ENCODE data around the gene CFAP70. TPM values are rescaled to one million over a fixed set of nuclear protein-coding genes. Genes with fewer than 3 reads are reported as not detected.

The CFAP70 gene
- total and polyA plus RNA-seq, 2 experiments from 2014 or later, result 0.43 to 0.65 TPM

GRCh38 chr10:73310475-73310874 is 48.2 kb downstream of the CFAP70 start:
- TF ChIP-seq EZH2phosphoT487 (IDR thresholded peaks at IDR 0.05; ENCODE audit: insufficient read depth, low read depth) (no peak), EZH2 (IDR thresholded peaks at IDR 0.05; ENCODE audit: insufficient read depth, poor library complexity, severe bottlenecking) (no peak)
- no peaks in the 10 kb centered on the region for H3K9me2 ChIP-seq (ENCODE audit: insufficient read depth)
- H3K4me2 ChIP-seq (ENCODE audit: unreplicated experiment), result no peak overlapping the region
- H3K4me1 ChIP-seq (ENCODE audit: insufficient read depth), result no peaks in the 10 kb centered on the region
- H3K79me2 ChIP-seq (ENCODE audit: insufficient read depth), result no peaks in the 10 kb centered on the region
- no peak overlapping the region for H3K9ac ChIP-seq
- H3K27ac ChIP-seq, result no peak overlapping the region
- DNase-seq, result no peak
- 0 out of 2 replicates have a peak, but pooled peaks cover 5% of the 10 kb centered on the region for H3K36me3 ChIP-seq (ENCODE audit: low read depth)
- no peaks in the 10 kb centered on the region for H3F3A ChIP-seq (ENCODE audit: insufficient read depth)
- no peak overlapping the region for H3K4me3 ChIP-seq
- H3K27me3 ChIP-seq (replicated peaks; ENCODE audit: insufficient read depth), result no peaks in the 10 kb centered on the region
- no peaks in the 10 kb centered on the region for H3K9me3 ChIP-seq (ENCODE audit: low read depth)
- no peak overlapping the region for H2AFZ ChIP-seq
- H4K20me1 ChIP-seq (ENCODE audit: insufficient read depth), result no peaks in the 10 kb centered on the region
- in situ Hi-C loops (cut with MboI), result no loop called here

GRCh38 chr10:73307203-73307800 is 51.4 kb downstream of the CFAP70 start:
- H3K79me2 ChIP-seq (ENCODE audit: insufficient read depth), result no peaks in the 10 kb centered on the region
- no peak overlapping the region for H3K4me3 ChIP-seq
- H4K20me1 ChIP-seq (ENCODE audit: insufficient read depth), result no peaks in the 10 kb centered on the region
- H3K4me2 ChIP-seq (ENCODE audit: unreplicated experiment), result no peak overlapping the region
- no peaks in the 10 kb centered on the region for H3K9me2 ChIP-seq (ENCODE audit: insufficient read depth)
- TF ChIP-seq EZH2phosphoT487 (IDR thresholded peaks at IDR 0.05; ENCODE audit: insufficient read depth, low read depth) (no peak), EZH2 (IDR thresholded peaks at IDR 0.05; ENCODE audit: insufficient read depth, poor library complexity, severe bottlenecking) (no peak)
- in situ Hi-C loops (cut with MboI), result no loop called here
- no peaks in the 10 kb centered on the region for H3K4me1 ChIP-seq (ENCODE audit: insufficient read depth)
- no peak for DNase-seq
- H3F3A ChIP-seq (ENCODE audit: insufficient read depth), result no peaks in the 10 kb centered on the region
- H3K27me3 ChIP-seq (replicated peaks; ENCODE audit: insufficient read depth), result no peaks in the 10 kb centered on the region
- 0 out of 2 replicates have a peak, but pooled peaks cover 5% of the 10 kb centered on the region for H3K36me3 ChIP-seq (ENCODE audit: low read depth)
- H3K9me3 ChIP-seq (ENCODE audit: low read depth), result no peaks in the 10 kb centered on the region
- H3K27ac ChIP-seq, result no peak overlapping the region
- H3K9ac ChIP-seq, result no peak overlapping the region
- H2AFZ ChIP-seq, result no peak overlapping the region

- 0 out of 2 replicates have a peak, but pooled peaks cover 5% of the 10 kb centered on the region for H3K36me3 ChIP-seq (ENCODE audit: low read depth)
- no peaks in the 10 kb centered on the region for H3K4me1 ChIP-seq (ENCODE audit: insufficient read depth)
- H3F3A ChIP-seq (ENCODE audit: insufficient read depth), result no peaks in the 10 kb centered on the region
- no peak overlapping the region for H2AFZ ChIP-seq
- H3K27me3 ChIP-seq (replicated peaks; ENCODE audit: insufficient read depth), result no peaks in the 10 kb centered on the region
- no peaks in the 10 kb centered on the region for H3K79me2 ChIP-seq (ENCODE audit: insufficient read depth)
- no peak overlapping the region for H3K4me2 ChIP-seq (ENCODE audit: unreplicated experiment)
- H3K27ac ChIP-seq, result no peak overlapping the region
- TF ChIP-seq EZH2 (IDR thresholded peaks at IDR 0.05; ENCODE audit: insufficient read depth, poor library complexity, severe bottlenecking) (no peak), EZH2phosphoT487 (IDR thresholded peaks at IDR 0.05; ENCODE audit: insufficient read depth, low read depth) (no peak)
- H4K20me1 ChIP-seq (ENCODE audit: insufficient read depth), result no peaks in the 10 kb centered on the region
- no peak overlapping the region for H3K9ac ChIP-seq
- H3K9me2 ChIP-seq (ENCODE audit: insufficient read depth), result no peaks in the 10 kb centered on the region
- no peaks in the 10 kb centered on the region for H3K9me3 ChIP-seq (ENCODE audit: low read depth)
- peak; percentile 0 for DNase-seq
- H3K4me3 ChIP-seq, result no peak overlapping the region
- in situ Hi-C loops (cut with MboI), result no loop called here
These were observed 52.4 kb downstream of the CFAP70 start for GRCh38 chr10:73306171-73306708.

DNA sequence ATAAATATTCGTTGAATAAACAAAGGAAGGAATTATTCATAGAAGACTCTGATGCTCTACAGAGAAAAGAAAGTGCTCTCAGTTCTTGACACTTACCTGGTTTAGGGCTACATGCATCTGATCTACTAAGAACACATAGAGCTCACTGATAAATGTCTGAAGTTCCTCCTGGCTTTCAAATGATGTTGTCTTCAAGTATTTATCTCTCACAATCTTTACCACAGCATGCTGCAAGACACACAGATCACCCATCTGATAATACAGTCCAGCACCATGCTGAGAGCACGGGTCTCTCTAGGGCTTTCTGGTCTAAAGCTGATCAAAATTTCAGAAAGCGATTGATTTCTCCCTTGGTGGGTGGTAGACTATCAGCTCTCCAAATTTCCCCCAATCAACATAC is 61.7 kb downstream of the CFAP70 start:
- in situ Hi-C loops (cut with MboI), result no loop called here
- H3K4me2 ChIP-seq (ENCODE audit: unreplicated experiment), result no peak overlapping the region
- no peak for DNase-seq
- no peaks in the 10 kb centered on the region for H3K79me2 ChIP-seq (ENCODE audit: insufficient read depth)
- no peaks in the 10 kb centered on the region for H4K20me1 ChIP-seq (ENCODE audit: insufficient read depth)
- no peaks in the 10 kb centered on the region for H3K4me1 ChIP-seq (ENCODE audit: insufficient read depth)
- H3K9ac ChIP-seq, result no peak overlapping the region
- H3F3A ChIP-seq (ENCODE audit: insufficient read depth), result no peaks in the 10 kb centered on the region
- H3K36me3 ChIP-seq (ENCODE audit: low read depth), result no peaks in the 10 kb centered on the region
- no peak overlapping the region for H2AFZ ChIP-seq
- TF ChIP-seq EZH2 (IDR thresholded peaks at IDR 0.05; ENCODE audit: insufficient read depth, poor library complexity, severe bottlenecking) (no peak), EZH2phosphoT487 (IDR thresholded peaks at IDR 0.05; ENCODE audit: insufficient read depth, low read depth) (no peak)
- no peaks in the 10 kb centered on the region for H3K9me3 ChIP-seq (ENCODE audit: low read depth)
- no peak overlapping the region for H3K27ac ChIP-seq
- WGBS, 2 experiments (ENCODE audit: low coverage in 1 of 2, low lambda C conversion rate in 2 of 2, missing lambda C conversion rate in 2 of 2), result 44 to 47% methylated on average over 3 of the region's 3 CpGs
- H3K4me3 ChIP-seq, result no peak overlapping the region
- H3K9me2 ChIP-seq (ENCODE audit: insufficient read depth), result no peaks in the 10 kb centered on the region
- H3K27me3 ChIP-seq (replicated peaks; ENCODE audit: insufficient read depth), result peaks cover 3% of the 10 kb centered on the region; the same call in 1 of the 2 replicates

- TF ChIP-seq EZH2phosphoT487 (IDR thresholded peaks at IDR 0.05; ENCODE audit: insufficient read depth, low read depth) (no peak), EZH2 (IDR thresholded peaks at IDR 0.05; ENCODE audit: insufficient read depth, poor library complexity, severe bottlenecking) (no peak)
These were observed 65.2 kb downstream of the CFAP70 start for GRCh38 chr10:73293461-73293860.

More at GRCh38 chr10:73293461-73293860, 65.2 kb downstream of the CFAP70 start:
- no peak overlapping the region for H3K4me2 ChIP-seq (ENCODE audit: unreplicated experiment)
- H3K27me3 ChIP-seq (replicated peaks; ENCODE audit: insufficient read depth), result peaks cover 3% of the 10 kb centered on the region; the same call in 1 of the 2 replicates
- no peaks in the 10 kb centered on the region for H3K9me2 ChIP-seq (ENCODE audit: insufficient read depth)
- no peaks in the 10 kb centered on the region for H4K20me1 ChIP-seq (ENCODE audit: insufficient read depth)
- no peaks in the 10 kb centered on the region for H3K4me1 ChIP-seq (ENCODE audit: insufficient read depth)
- no peak overlapping the region for H3K9ac ChIP-seq
- H3F3A ChIP-seq (ENCODE audit: insufficient read depth), result no peaks in the 10 kb centered on the region
- no peak overlapping the region for H3K27ac ChIP-seq
- 54% methylated on average over 3 of the region's 3 CpGs for WGBS, 2 experiments (ENCODE audit: low coverage in 1 of 2, low lambda C conversion rate in 2 of 2, missing lambda C conversion rate in 2 of 2)
- in situ Hi-C loops (cut with MboI), result no loop called here
- no peaks in the 10 kb centered on the region for H3K79me2 ChIP-seq (ENCODE audit: insufficient read depth)
- no peaks in the 10 kb centered on the region for H3K9me3 ChIP-seq (ENCODE audit: low read depth)
- no peak overlapping the region for H3K4me3 ChIP-seq
- no peaks in the 10 kb centered on the region for H3K36me3 ChIP-seq (ENCODE audit: low read depth)
- H2AFZ ChIP-seq, result no peak overlapping the region
- no peak for DNase-seq

All from GM23248 (cell line).